ENCODE measurements around the gene PLTP.
"Not testable (repeated sequence)": the region's sequence is repeated elsewhere in the genome, so short reads cannot be mapped to it uniquely, and the experiment has no call there.

Gene PLTP

DNA sequence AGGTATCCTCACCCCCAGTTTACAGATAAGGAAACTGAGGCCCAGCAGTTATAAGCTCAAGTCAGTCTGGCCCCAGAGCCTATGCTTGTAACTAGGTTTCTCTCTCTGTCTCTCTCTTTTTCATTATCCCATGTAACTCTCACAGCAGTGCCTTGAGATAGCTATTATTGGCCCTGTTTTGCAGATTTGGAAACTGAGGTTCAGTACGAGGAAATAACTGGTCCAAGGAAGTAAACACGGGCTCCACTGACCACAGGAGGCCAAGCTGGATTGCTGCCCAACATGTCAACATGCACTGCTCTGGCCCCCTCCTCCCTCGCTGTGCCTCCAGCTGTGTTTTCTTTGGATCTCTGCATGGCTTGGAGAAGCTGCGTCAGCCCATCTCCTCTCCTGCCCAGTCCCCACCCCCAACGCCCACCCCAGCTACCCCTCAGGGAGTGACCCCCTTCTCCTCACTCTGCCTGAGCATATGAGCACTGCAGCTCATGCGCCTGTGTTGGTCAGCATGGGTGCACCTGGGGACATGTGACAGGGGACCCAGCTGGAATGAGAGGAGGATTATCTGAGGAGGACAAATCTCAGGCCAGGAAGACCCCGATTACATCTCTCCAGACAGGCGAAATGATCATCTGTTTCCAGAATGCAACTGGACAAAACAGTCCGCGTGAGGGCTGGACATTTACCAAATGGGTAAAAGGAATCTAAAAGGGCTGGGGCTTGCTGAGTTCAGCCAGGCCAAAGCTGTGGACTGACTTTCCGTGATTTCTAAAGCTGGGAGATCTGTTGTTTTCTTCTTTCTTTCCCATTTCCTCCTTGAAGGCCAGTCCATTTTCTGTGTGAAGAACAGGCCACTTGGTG is 7.8 kb upstream of the PLTP start:
- DNase-seq: no peak

DNA sequence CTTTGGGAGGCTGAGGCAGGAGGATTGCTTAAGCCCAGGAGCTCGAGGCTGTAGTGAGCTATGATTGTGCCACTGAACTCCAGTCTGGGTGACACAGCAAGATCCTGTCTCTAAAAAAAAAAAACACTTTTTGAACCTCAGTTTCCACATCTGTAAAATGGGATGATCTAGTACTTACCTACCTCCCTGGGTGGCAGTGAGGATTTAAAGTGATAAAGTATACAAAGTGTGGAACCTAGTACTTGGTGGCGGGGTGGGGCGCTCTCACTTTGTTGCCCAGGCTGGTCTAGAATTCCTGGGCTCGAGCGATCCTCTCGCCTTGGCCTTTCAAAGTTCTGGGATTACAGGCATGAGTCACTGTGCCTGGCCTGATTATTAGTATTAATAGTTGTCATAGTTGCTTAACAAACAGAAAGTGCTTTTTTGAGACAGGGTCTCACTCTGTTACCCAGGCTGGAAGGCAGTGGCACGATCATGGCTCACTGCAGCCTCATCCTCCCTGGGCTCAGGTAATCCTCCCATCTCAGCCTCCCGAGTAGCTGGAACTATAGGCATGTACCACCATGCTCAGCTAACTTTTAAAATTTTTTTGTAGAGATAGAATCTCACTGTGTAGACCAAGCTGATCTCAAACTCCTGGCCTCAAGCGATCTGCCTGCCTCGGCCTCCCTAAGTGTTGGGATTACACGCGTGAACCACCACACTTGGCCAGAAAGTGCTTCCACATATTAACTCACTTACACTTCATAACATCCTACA is 7.0 kb upstream of the PLTP start:
- DNase-seq: no peak

- DNase-seq: no peak
These were observed 6.3 kb upstream of the PLTP start for GRCh38 chr20:45918182-45918737.

- DNase-seq: no peak
These were observed 5.8 kb upstream of the PLTP start for GRCh38 chr20:45917790-45918141.

DNA sequence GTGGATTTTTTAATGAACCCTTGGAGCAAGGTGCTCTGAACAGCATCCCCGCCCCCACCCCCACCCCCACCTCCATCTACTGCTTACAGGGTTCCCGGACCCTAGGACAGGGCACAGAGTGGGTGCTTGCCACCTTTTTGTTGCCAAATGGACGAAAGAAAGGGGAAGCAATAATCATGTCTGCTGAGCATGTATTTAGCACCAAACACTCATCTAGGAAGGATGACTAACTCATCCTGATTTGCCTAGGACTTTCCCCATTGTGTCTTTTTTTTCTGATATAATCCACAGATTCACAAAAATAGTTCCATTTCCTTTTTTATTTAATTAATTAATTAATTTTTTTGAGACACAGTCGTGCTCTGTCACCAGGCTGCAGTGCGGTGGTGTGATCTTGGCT is 1.2 kb upstream of the PLTP start:
- DNase-seq: no peak

- DNase-seq: no peak
These were observed 358 bp upstream of the PLTP start for GRCh38 chr20:45912344-45912682.

DNA sequence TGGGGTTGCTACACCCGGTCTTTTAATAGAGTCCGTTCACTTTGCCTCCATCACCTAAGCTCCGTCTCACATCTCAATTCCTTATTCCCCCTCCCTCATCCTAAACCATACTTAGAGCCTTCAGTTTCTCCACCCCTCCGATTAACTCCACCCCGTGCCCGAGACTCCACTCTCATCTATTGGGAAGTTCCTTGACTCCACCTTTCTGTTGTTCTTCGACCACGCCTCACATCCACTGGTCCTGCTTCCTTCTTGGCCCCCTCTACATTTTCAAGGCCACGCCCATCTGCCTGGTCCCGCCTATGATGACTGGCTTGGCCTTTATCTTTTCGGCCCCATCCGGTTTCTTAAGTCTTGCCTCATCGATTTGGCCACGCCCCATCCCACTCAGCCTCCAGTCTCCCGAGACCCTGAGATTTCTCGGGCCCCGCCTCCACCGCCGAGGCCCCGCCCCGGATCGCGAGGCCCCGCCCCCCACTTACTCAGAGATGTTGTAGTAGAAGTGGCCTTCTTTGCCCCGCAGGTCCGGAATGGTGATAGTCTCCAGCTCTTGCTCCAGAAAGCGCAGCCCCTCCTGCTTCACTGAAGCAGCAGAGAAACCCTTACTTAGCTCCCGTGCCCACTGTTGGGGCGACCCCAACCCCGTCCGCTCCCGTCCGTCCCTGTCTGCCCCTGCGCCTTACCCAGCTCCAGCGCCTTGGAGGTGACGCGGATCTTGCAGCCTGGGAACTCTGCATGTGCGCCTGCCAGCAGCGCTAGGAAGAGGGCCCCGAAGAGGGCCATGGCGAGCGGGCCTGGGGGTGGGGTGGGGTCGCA is 1.1 kb downstream of the PLTP start:
- no peak for DNase-seq

DNA sequence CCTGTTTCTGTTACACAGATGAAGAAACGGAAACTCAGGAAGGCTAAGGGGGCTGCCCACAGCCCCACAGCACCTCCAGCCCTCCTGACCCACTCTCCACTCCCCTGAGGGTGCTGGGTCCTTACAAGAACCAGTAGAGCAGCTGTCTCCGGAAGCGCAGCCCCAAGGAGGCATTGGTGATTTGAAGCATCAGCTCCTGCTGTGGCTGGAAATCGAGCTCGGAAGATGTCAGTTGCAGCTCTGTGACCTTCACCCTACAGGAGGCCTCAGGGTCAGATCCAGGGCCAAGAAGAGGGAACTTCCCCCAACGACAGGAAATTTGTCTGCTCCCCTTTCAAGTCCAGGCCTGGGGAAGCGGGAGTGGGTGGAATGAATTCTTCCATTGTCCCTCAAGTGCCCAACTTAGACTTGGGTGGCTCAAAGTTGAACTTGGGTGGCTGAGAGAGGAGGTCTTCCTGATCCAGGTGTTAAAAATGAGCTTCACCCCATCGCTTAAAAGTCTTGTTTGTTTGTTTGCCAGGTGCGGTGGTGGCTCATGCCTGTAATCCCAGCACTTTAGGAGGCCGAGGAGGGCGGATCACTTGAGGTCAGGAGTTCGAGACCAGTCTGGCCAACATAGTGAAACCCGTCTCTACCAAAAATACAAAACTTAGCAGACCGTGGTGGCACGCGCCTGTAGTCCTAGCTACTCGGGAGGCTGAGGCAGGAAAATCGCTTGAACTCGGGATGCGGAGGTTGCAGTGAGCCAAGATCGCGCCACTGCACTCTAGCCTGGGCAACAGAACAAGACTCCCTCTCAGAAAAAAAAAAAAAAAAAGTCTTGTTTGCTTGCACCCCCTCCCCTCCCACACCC is 1.9 kb downstream of the PLTP start:
- no peak for DNase-seq

DNA sequence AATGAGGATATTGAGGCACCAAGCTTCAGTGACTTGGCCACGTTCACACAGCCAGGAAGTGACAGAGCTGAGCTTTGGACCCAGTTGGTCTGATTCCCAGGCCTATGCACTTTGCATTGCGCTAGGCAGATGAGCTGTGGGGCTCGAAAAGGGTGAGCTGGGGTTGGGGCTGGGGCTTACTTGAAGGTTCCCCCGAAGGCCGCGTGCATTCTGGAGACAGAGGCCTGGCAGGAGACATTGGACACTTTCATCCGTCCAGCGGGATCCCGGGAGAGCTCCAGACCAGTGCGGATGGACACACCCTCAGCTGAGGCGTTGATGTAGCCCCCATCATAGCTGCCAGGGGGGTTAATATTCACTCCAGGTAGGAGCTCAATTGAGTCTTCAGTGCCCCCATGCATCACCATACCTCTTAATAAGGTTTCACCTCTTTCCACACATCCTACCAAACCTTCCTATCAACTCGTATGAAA is 2.6 kb downstream of the PLTP start:
- DNase-seq: no peak

DNA sequence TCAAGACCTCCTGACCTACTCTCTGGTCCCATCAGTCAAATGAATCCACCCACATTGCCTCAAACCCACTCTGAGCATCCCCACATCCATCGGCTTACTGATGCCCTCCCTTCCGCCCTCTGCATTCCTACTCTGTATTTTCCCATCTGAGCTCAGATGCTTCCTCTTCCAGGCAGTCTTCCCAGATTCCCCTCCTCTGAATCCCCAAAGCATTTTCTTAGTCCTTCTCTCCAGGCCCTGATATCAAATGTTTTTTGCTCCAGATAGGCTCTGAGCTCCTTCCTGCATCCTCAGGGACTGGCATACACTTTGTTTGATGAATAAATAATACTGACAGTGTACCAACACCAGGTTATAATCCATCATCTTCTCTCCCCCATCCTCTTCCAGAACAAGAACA is 3.9 kb downstream of the PLTP start:
- no peak for DNase-seq

- no peak for DNase-seq
These were observed 4.6 kb downstream of the PLTP start for GRCh38 chr20:45907219-45907948.

- DNase-seq: no peak
These were observed 6.4 kb downstream of the PLTP start for GRCh38 chr20:45905505-45906079.

DNA sequence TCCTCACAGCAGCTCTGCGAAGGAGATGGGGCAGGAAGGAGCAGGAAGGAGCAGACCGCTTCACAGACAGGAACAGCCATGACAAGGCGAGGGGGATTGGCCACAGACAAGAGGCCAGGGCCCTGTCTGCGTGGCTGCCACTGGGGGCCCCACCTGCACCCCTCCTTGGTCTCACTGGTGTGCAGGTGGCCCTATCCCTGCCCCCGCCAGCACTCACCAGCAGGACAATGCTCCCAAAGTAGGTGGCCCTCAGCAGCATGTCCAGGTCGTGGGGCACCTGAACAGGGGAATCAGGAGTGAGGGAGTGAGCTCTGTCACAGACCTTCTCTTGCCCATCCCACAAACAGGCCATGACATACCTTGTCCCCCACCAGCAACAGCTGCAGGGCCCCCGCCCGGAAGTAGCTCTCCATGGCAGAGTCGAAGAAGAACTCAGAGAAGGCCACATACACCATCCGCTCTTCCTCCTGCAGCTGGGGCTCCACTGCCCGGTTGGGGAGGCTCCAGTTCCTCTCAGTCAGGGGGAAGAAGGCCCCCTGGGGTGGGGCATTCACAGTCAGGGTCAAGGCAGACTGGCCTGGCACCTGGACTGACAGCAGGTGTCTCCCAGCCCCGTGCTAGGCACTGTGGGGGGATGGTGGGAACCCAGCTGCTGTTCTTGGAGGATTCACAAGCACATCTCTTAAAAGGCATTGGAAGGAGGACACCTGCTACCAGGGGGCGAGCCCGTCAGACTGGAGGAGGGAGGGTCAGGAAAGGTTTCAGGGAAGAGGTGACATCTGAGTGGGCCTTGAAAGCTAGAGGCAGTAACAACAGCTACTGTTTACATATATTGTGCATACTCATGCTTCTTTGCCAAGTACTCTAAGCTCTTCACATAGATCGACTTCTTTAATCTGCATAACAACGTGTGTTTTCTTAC is 7.1 kb downstream of the PLTP start:
- DNase-seq: no peak

GRCh38 chr20:45902199-45902701 is 9.7 kb downstream of the PLTP start:
- no peak for DNase-seq

GRCh38 chr20:45901332-45901731 is 10.6 kb downstream of the PLTP start:
- DNase-seq: not testable (repeated sequence)

- no peak for DNase-seq
These were observed 12.7 kb downstream of the PLTP start for GRCh38 chr20:45899046-45899835.

GRCh38 chr20:45898285-45898684 is 13.7 kb downstream of the PLTP start:
- DNase-seq: no peak

- DNase-seq: no peak
These were observed 14.3 kb downstream of the PLTP start for GRCh38 chr20:45897692-45898091.

GRCh38 chr20:45897289-45897688 is 14.7 kb downstream of the PLTP start:
- no peak for DNase-seq

All from NCI-H2081 treated with DMSO at 0.1 percent for 48 hours (cell line).